PC-3 (cell line): ENCODE results near the gene C1QTNF9. TPM values are rescaled to one million over a fixed set of nuclear protein-coding genes. Genes with fewer than 3 reads are reported as not detected.

Experiments used
- ATAC-seq: fragments of 200-7000 bp; cut with Tn5 transposase; 2 replicates; pipeline ENCODE4 v1.9.1; 2020; ENCODE audit warnings: mild to moderate bottlenecking, moderate library complexity
- BruUV-seq: library from RNA; stranded (reverse); fragments of 400-500 nt; replicated peaks from 2 replicates; lab custom pipeline; 2021; lab: Mats Ljungman, UMichigan
- CTCF ChIA-PET: fragments of 300-600 bp; sonication (Branson Sonifier 250); formaldehyde crosslinking; loops from one replicate; lab custom pipeline; 2022; ENCODE audit warnings: antibody characterized with exemption; lab: Charles Lee
- POLR2A ChIA-PET: fragments of 300-600 bp; sonication (Branson Sonifier 250); formaldehyde crosslinking; loops from one replicate; lab custom pipeline; 2022; ENCODE audit warnings: antibody characterized with exemption; ENCODE audit not compliant: unreplicated experiment; lab: Charles Lee
- DNase-seq: peaks from one replicate; pipeline ENCODE4 v3.0.0-alpha.2; 2015
- H2AFZ ChIP-seq: fragments of 300-600 bp; sonication (generic); 2 replicates; pipeline ENCODE4 v1.6.0; 2016; ENCODE audit warnings: antibody characterized with exemption, low read length
- H3F3A ChIP-seq: fragments of 300-600 bp; sonication (generic); one replicate; pipeline ENCODE4 v1.6.0; 2017; ENCODE audit warnings: antibody characterized with exemption, low read length, control low read depth, mild to moderate bottlenecking; ENCODE audit not compliant: unreplicated experiment
- H3K27ac ChIP-seq: fragments of 300-600 bp; sonication (generic); 2 replicates; pipeline ENCODE4 v1.5.1; 2016; ENCODE audit warnings: mild to moderate bottlenecking, low read length
- H3K27me3 ChIP-seq: fragments of 300-600 bp; sonication (generic); 2 replicates; pipeline ENCODE4 v1.6.1; 2016; ENCODE audit warnings: low read length, mixed read lengths
- H3K36me3 ChIP-seq: fragments of 300-600 bp; sonication (generic); 2 replicates; pipeline ENCODE4 v1.6.1; 2016; ENCODE audit warnings: low read depth, mixed run types, low read length, mixed read lengths
- H3K4me1 ChIP-seq: fragments of 300-600 bp; sonication (generic); 2 replicates; pipeline ENCODE4 v1.5.1; 2016; ENCODE audit warnings: low read length; ENCODE audit not compliant: insufficient read depth
- H3K4me2 ChIP-seq: fragments of 300-600 bp; sonication (generic); 2 replicates; pipeline ENCODE4 v1.6.0; 2016; ENCODE audit warnings: low read length
- H3K4me3 ChIP-seq: fragments of 300-600 bp; sonication (generic); 2 replicates; pipeline ENCODE4 v1.5.1; 2016; ENCODE audit warnings: mild to moderate bottlenecking, low read length, mixed read lengths
- H3K79me2 ChIP-seq: fragments of 300-600 bp; sonication (generic); 2 replicates; pipeline ENCODE4 v1.6.1; 2017; ENCODE audit warnings: low read length, mixed read lengths
- H3K9ac ChIP-seq: fragments of 300-600 bp; sonication (generic); 2 replicates; pipeline ENCODE4 v1.6.0; 2016; ENCODE audit warnings: mild to moderate bottlenecking, low read length
- H3K9me2 ChIP-seq: fragments of 300-600 bp; sonication (generic); replicated peaks from 2 replicates; pipeline ENCODE4 v1.6.1; 2016; ENCODE audit warnings: mixed run types, low read length, mixed read lengths
- H3K9me3 ChIP-seq: fragments of 300-600 bp; sonication (generic); 2 replicates; pipeline ENCODE4 v1.6.1; 2016; ENCODE audit warnings: low read length, mixed read lengths
- H4K20me1 ChIP-seq: fragments of 300-600 bp; sonication (generic); 2 replicates; pipeline ENCODE4 v1.6.1; 2016; ENCODE audit warnings: low read length, mixed read lengths
- CTCF ChIP-seq: fragments of 300-600 bp; sonication (generic); conservative IDR thresholded peaks from 2 replicates; pipeline ENCODE4 v1.5.1; 2017; ENCODE audit warnings: antibody characterized with exemption, low read depth, mild to moderate bottlenecking, low read length
- EZH2 ChIP-seq: fragments of 300-600 bp; sonication (generic); IDR thresholded peaks from one replicate; pipeline ENCODE4 v1.6.1; 2017; ENCODE audit warnings: antibody characterized with exemption, mild to moderate bottlenecking, low read length; ENCODE audit not compliant: unreplicated experiment
- EZH2phosphoT487 ChIP-seq: fragments of 300-600 bp; sonication (generic); IDR thresholded peaks from 2 replicates; pipeline ENCODE4 v1.6.1; 2018; ENCODE audit warnings: mild to moderate bottlenecking, antibody characterized with exemption, low read length, borderline replicate concordance
- intact Hi-C: fragments of 100-400 bp; cut with micrococcal nuclease; formaldehyde crosslinking; loops from 2 replicates; pipeline ENCODE4 v1.9.0; 2023
- total RNA-seq: library from RNA; depleted of rRNA; stranded (reverse); fragments of >200 nt; gene quantifications from 2 replicates; pipeline ENCODE4 v1.2.3, GENCODE V29; 2014

Gene C1QTNF9
- total RNA-seq, 1 experiment from 2014 or later = 0.11 TPM

GRCh38 chr13:24307211-24308067, 1.9 kb upstream of the C1QTNF9 start:
- H3K9ac ChIP-seq = no peak overlapping the region
- no peaks in the 10 kb centered on the region; the same call in 1 of the 2 replicates for H3K36me3 ChIP-seq
- intact Hi-C loops = no loop called here
- no TSS peak for BruUV-seq
- DNase-seq = peak; percentile 53
- H3K4me3 ChIP-seq = no peak overlapping the region
- no peak for TF ChIP-seq EZH2phosphoT487
- TF ChIP-seq CTCF = no peak
- TF ChIP-seq EZH2 = no peak
- no peak overlapping the region for H2AFZ ChIP-seq
- no peaks in the 10 kb centered on the region for H3K9me3 ChIP-seq
- peak overlapping the region; percentile 38 for H3K4me2 ChIP-seq
- no peaks in the 10 kb centered on the region for H3K79me2 ChIP-seq
- peaks cover 18% of the 10 kb centered on the region for H3K4me1 ChIP-seq
- ChIA-PET POLR2A (interaction anchor here (0.7 kb wide), 2 partner anchors 159 to 360 kb away, joined by 3 read pairs; no protein-coding TSS in a partner anchor), CTCF (no interaction called here)
- H3K27me3 ChIP-seq = no peaks in the 10 kb centered on the region
- H3K9me2 ChIP-seq = no peaks in the 10 kb centered on the region
- H3K27ac ChIP-seq = 0 out of 2 replicates have a peak overlapping the region, but pooled peaks have one; percentile 37
- no peaks in the 10 kb centered on the region for H3F3A ChIP-seq
- peak; percentile 83 for ATAC-seq
- 0 out of 2 replicates have a peak, but pooled peaks cover 3% of the 10 kb centered on the region for H4K20me1 ChIP-seq

- Histone ChIP-seq H3K4me3 (no peak overlapping the region), H3K4me1 (peaks cover 18% of the 10 kb centered on the region), H3K9ac (no peak overlapping the region), H4K20me1 (0 out of 2 replicates have a peak, but pooled peaks cover 3% of the 10 kb centered on the region), H3F3A (no peaks in the 10 kb centered on the region), H3K9me2 (no peaks in the 10 kb centered on the region), H3K9me3 (no peaks in the 10 kb centered on the region), H3K27ac (no peak overlapping the region), H3K27me3 (no peaks in the 10 kb centered on the region), H2AFZ (no peak overlapping the region), H3K79me2 (no peaks in the 10 kb centered on the region), H3K36me3 (no peaks in the 10 kb centered on the region; the same call in 1 of the 2 replicates), H3K4me2 (no peak overlapping the region)
- ChIA-PET CTCF (no interaction called here), POLR2A (no interaction called here)
- TF ChIP-seq EZH2phosphoT487 = no peak
- no peak for TF ChIP-seq EZH2
- no peak for TF ChIP-seq CTCF
- intact Hi-C loops = no loop called here
- BruUV-seq = no TSS peak
- ATAC-seq (no peak), DNase-seq (no peak)
Measured at GRCh38 chr13:24308068-24308445, 1.3 kb upstream of the C1QTNF9 start.
